ENCODE results near the gene KRT20. TPM values are rescaled to one million over a fixed set of nuclear protein-coding genes. Genes with fewer than 3 reads are reported as not detected.

KRT20 gene
- polyA plus RNA-seq, 3 donors: not detected

GRCh38 chr17:40888196-40888720 is 3.2 kb upstream of the KRT20 start:
- H3K9me3 Mint-ChIP-seq: peaks cover 0 to 2% (median 0%) of the 10 kb centered on the region in 7 donors
- H3K9me3 ChIP-seq (replicated peaks in 1 of 2; ENCODE audit: control insufficient read depth in 1 of 2, insufficient read depth in 1 of 2, low read length in 2 of 2): no peaks in the 10 kb centered on the region
- H2AFZ ChIP-seq (ENCODE audit: insufficient read depth, low read depth, low read length, poor library complexity, severe bottlenecking): no peak overlapping the region
- H3K79me2 ChIP-seq (ENCODE audit: insufficient read depth, low read length): no peaks in the 10 kb centered on the region
- TF ChIP-seq, protein P1, sequence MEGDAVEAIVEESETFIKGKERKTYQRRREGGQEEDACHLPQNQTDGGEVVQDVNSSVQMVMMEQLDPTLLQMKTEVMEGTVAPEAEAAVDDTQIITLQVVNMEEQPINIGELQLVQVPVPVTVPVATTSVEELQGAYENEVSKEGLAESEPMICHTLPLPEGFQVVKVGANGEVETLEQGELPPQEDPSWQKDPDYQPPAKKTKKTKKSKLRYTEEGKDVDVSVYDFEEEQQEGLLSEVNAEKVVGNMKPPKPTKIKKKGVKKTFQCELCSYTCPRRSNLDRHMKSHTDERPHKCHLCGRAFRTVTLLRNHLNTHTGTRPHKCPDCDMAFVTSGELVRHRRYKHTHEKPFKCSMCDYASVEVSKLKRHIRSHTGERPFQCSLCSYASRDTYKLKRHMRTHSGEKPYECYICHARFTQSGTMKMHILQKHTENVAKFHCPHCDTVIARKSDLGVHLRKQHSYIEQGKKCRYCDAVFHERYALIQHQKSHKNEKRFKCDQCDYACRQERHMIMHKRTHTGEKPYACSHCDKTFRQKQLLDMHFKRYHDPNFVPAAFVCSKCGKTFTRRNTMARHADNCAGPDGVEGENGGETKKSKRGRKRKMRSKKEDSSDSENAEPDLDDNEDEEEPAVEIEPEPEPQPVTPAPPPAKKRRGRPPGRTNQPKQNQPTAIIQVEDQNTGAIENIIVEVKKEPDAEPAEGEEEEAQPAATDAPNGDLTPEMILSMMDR (IDR thresholded peaks at IDR 0.05): no peak
- H3K4me1 Mint-ChIP-seq: no peaks in the 10 kb centered on the region
- no peaks in the 10 kb centered on the region for H3K36me3 Mint-ChIP-seq
- intact Hi-C loops (cut with micrococcal nuclease): no loop called here
- H3K4me1 ChIP-seq (ENCODE audit: control insufficient read depth in 1 of 2, insufficient read depth in 2 of 2, low read length in 2 of 2): no peaks in the 10 kb centered on the region
- no peak overlapping the region for H3K4me3 ChIP-seq (replicated peaks in 1 of 3; ENCODE audit: low read depth in 2 of 3, low read length in 3 of 3)
- no CpG with 5 or more reads among the region's 2 CpGs for WGBS (ENCODE audit: insufficient coverage)
- no peak overlapping the region for H3K4me2 ChIP-seq (replicated peaks; ENCODE audit: extremely low read depth, low read length, poor library complexity, severe bottlenecking)
- no peak overlapping the region for H3K27ac Mint-ChIP-seq
- no peaks in the 10 kb centered on the region for H4K20me1 ChIP-seq (ENCODE audit: insufficient read depth, low read length)
- H3K27me3 Mint-ChIP-seq (ENCODE audit: low read depth in 3 of 3): peaks cover 5 to 40% (median 13%) of the 10 kb centered on the region in 3 donors
- H3K4me3 Mint-ChIP-seq: no peak overlapping the region
- no peaks in the 10 kb centered on the region for H3K36me3 ChIP-seq (replicated peaks in 1 of 2; ENCODE audit: control insufficient read depth in 1 of 2, insufficient read depth in 2 of 2, low read length in 2 of 2)
- H3K9ac ChIP-seq (ENCODE audit: insufficient read depth, low read length, poor library complexity, severe bottlenecking): no peak overlapping the region
- H3K27me3 ChIP-seq (ENCODE audit: control insufficient read depth in 2 of 2, insufficient read depth in 2 of 2, low read length in 2 of 2): peaks cover 15 to 20% of the 10 kb centered on the region in 2 donors
- H3K27ac ChIP-seq (ENCODE audit: low read depth in 1 of 2, low read length in 2 of 2): no peak overlapping the region
- DNase-seq: no peak

- H3K36me3 ChIP-seq (replicated peaks in 1 of 2; ENCODE audit: control insufficient read depth in 1 of 2, insufficient read depth in 2 of 2, low read length in 2 of 2): no peaks in the 10 kb centered on the region
- no peaks in the 10 kb centered on the region for H3K9me3 ChIP-seq (replicated peaks in 1 of 2; ENCODE audit: control insufficient read depth in 1 of 2, insufficient read depth in 1 of 2, low read length in 2 of 2)
- H3K27me3 Mint-ChIP-seq (ENCODE audit: low read depth in 3 of 3): peaks cover 8 to 39% (median 18%) of the 10 kb centered on the region in 3 donors
- peaks cover 0 to 2% (median 0%) of the 10 kb centered on the region in 7 donors for H3K9me3 Mint-ChIP-seq
- no peak overlapping the region for H3K9ac ChIP-seq (ENCODE audit: insufficient read depth, low read length, poor library complexity, severe bottlenecking)
- intact Hi-C loops (cut with micrococcal nuclease): no loop called here
- peak overlapping the region in 1 of 2 donors; percentile 11 for H3K4me3 Mint-ChIP-seq
- no peak overlapping the region for H3K4me2 ChIP-seq (replicated peaks; ENCODE audit: extremely low read depth, low read length, poor library complexity, severe bottlenecking)
- no peaks in the 10 kb centered on the region for H4K20me1 ChIP-seq (ENCODE audit: insufficient read depth, low read length)
- no peak overlapping the region for H3K27ac ChIP-seq (ENCODE audit: low read depth in 1 of 2, low read length in 2 of 2)
- no peaks in the 10 kb centered on the region for H3K4me1 Mint-ChIP-seq
- no peak overlapping the region for H3K27ac Mint-ChIP-seq
- no peaks in the 10 kb centered on the region for H3K4me1 ChIP-seq (ENCODE audit: control insufficient read depth in 1 of 2, insufficient read depth in 2 of 2, low read length in 2 of 2)
- 100% methylated on average over 1 of the region's 3 CpGs for WGBS (ENCODE audit: insufficient coverage)
- TF ChIP-seq, protein P1 (IDR thresholded peaks at IDR 0.05): no peak
- H3K4me3 ChIP-seq (replicated peaks in 1 of 3; ENCODE audit: low read depth in 2 of 3, low read length in 3 of 3): no peak overlapping the region
- H3K36me3 Mint-ChIP-seq: no peaks in the 10 kb centered on the region
- no peak for DNase-seq
- H3K27me3 ChIP-seq (ENCODE audit: control insufficient read depth in 2 of 2, insufficient read depth in 2 of 2, low read length in 2 of 2): peaks cover 15 to 20% of the 10 kb centered on the region in 2 donors
- H3K79me2 ChIP-seq (ENCODE audit: insufficient read depth, low read length): no peaks in the 10 kb centered on the region
- H2AFZ ChIP-seq (ENCODE audit: insufficient read depth, low read depth, low read length, poor library complexity, severe bottlenecking): no peak overlapping the region
Measured at GRCh38 chr17:40886090-40886489, 1.0 kb upstream of the KRT20 start.
